Measurements from ENCODE around the gene BTBD19. TPM values are rescaled to one million over a fixed set of nuclear protein-coding genes. Genes with fewer than 3 reads are reported as not detected.

BTBD19 gene
- total RNA-seq, 4 donors from 2014 or later = 1.2 to 7.3 (median 4.4) TPM

DNA sequence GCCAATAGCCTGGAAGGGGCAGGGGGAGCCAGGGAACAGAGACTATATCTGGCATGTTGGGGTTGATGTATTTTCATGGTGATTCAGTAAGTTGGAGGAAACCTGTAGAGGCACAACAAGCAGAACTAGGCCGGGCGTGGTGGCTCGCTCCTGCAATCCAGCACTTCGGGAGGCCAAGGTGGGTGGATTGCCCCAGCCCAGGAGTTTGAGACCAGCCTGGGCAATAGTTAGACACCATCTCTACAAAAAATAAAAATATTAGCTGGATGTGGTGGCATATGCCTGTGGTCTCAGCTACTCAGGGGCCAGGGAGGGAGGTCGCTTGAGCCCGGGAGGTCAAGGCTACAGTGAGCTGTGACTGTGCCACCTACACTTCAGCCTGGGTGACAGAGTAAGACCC, 44.9 kb downstream of the BTBD19 start:
- no peak overlapping the region for H3K27ac ChIP-seq
- DNase-seq (ENCODE audit: low spot score in 2 of 2) = no peak
- WGBS = 94% methylated on average over 6 of the region's 6 CpGs
- H3K4me1 ChIP-seq = no peaks in the 10 kb centered on the region
- no peak for TF ChIP-seq EP300 (IDR thresholded peaks at IDR 0.05)
- TF ChIP-seq, protein P1, sequence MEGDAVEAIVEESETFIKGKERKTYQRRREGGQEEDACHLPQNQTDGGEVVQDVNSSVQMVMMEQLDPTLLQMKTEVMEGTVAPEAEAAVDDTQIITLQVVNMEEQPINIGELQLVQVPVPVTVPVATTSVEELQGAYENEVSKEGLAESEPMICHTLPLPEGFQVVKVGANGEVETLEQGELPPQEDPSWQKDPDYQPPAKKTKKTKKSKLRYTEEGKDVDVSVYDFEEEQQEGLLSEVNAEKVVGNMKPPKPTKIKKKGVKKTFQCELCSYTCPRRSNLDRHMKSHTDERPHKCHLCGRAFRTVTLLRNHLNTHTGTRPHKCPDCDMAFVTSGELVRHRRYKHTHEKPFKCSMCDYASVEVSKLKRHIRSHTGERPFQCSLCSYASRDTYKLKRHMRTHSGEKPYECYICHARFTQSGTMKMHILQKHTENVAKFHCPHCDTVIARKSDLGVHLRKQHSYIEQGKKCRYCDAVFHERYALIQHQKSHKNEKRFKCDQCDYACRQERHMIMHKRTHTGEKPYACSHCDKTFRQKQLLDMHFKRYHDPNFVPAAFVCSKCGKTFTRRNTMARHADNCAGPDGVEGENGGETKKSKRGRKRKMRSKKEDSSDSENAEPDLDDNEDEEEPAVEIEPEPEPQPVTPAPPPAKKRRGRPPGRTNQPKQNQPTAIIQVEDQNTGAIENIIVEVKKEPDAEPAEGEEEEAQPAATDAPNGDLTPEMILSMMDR (IDR thresholded peaks at IDR 0.05) = no peak
- H3K27me3 ChIP-seq = no peaks in the 10 kb centered on the region
- H3K4me3 ChIP-seq = no peak overlapping the region
- H3K9me3 ChIP-seq = no peaks in the 10 kb centered on the region
- H3K36me3 ChIP-seq = peaks cover 36% of the 10 kb centered on the region

DNA sequence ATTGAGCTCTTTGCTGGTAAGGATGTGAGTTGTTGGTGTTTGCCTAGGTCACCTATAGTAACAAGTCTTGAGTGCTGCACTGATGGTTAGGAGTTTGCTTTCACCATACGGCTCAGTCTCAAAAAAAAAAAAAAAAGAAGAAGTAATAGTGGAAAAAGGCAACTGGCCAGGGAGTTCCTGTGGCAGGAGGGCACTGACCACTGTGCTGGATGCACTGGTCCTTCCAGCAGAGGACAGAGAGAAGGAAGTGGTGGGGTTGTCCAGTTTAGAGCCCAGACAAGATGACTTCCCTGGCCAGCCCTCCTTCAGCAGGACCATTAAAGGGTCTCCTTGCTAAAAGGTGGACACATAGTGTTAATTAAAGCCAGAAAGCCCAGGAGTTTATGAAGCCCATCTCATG, 46.6 kb downstream of the BTBD19 start:
- Histone ChIP-seq H3K4me1 (no peaks in the 10 kb centered on the region), H3K27ac (no peak overlapping the region), H3K36me3 (peaks cover 36% of the 10 kb centered on the region), H3K4me3 (no peak overlapping the region), H3K27me3 (no peaks in the 10 kb centered on the region), H3K9me3 (no peaks in the 10 kb centered on the region)
- DNase-seq (ENCODE audit: low spot score in 2 of 2) = no peak
- 97% methylated on average over 1 of the region's 1 CpG for WGBS
- TF ChIP-seq, protein P1 (IDR thresholded peaks at IDR 0.05) = no peak
- TF ChIP-seq POLR2AphosphoS5 (IDR thresholded peaks at IDR 0.05) = no peak
- no peak for TF ChIP-seq POLR2A (IDR thresholded peaks at IDR 0.05)
- no peak for TF ChIP-seq EP300 (IDR thresholded peaks at IDR 0.05)

DNA sequence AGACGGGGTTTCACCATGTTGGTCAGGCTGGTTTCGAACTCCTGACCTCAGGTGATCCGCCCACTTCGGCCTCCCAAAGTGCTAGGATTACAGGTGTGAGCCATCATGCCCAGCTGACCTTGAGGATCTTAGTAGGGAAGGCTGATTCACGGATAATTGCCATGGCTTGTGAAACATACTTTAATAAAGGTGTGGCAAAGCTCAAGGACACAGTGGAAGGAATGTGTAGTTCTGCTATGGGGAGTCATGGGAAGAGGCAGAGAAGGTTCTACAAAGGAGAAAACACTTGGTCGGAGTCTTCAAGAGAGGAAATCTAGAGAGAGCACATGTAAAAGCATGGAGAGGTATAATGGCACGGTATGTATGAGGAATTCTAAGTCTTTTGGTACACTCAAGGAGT, 47.4 kb downstream of the BTBD19 start:
- TF ChIP-seq POLR2A (IDR thresholded peaks at IDR 0.05) (no peak), EP300 (IDR thresholded peaks at IDR 0.05) (no peak), POLR2AphosphoS5 (IDR thresholded peaks at IDR 0.05) (no peak)
- TF ChIP-seq, protein P1 (IDR thresholded peaks at IDR 0.05) = no peak
- Histone ChIP-seq H3K27me3 (no peaks in the 10 kb centered on the region), H3K4me3 (no peak overlapping the region), H3K4me1 (no peaks in the 10 kb centered on the region), H3K36me3 (peaks cover 29% of the 10 kb centered on the region), H3K27ac (no peak overlapping the region), H3K9me3 (no peaks in the 10 kb centered on the region)
- 76% methylated on average over 7 of the region's 7 CpGs for WGBS
- DNase-seq (ENCODE audit: low spot score in 2 of 2) = no peak

DNA sequence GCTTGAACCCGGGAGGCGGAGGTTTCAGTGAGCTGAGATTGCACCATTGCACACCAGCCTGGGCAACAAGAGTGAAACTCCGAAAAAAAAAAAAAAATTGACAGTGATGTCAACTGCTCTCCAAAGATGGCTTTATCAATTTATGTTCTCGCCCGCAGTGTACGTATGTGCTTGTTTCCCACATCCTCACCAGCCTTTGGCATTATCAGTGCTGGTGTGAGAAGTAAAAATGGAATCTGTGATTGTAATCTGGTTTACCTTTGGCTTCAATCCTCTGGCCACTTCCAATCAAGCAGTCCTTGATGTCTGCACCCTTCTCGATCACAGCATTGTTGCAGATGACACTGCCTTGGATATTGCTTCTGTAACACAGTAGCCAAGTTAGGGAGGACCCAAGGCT, 49.1 kb downstream of the BTBD19 start:
- Histone ChIP-seq H3K36me3 (peaks cover 29% of the 10 kb centered on the region), H3K4me1 (no peaks in the 10 kb centered on the region), H3K27me3 (no peaks in the 10 kb centered on the region), H3K27ac (no peak overlapping the region), H3K4me3 (no peak overlapping the region), H3K9me3 (no peaks in the 10 kb centered on the region)
- WGBS = 95% methylated on average over 7 of the region's 7 CpGs
- DNase-seq (ENCODE audit: low spot score in 2 of 2) = no peak
- TF ChIP-seq POLR2A (IDR thresholded peaks at IDR 0.05) (no peak), EP300 (IDR thresholded peaks at IDR 0.05) (no peak), POLR2AphosphoS5 (IDR thresholded peaks at IDR 0.05) (no peak)
- TF ChIP-seq, protein P1 (IDR thresholded peaks at IDR 0.05) = no peak

DNA sequence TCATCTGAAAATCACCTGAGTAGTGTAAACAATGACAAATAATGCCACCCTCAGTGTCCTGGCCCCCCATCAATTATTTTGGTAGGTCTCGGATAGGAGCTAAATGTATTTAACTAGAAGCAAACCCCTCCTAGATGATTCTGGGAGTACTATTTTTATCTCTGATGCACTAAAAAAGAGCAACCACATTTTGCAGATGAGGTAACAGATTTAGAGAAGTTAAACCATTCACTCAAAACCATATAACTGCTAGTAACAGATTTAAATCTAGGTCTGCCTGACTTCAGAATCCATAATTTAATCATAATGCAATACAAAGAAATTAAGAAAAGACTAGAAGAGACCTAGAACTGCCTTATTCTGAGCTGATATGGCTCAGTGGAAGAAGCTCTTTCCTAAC, 52.0 kb downstream of the BTBD19 start:
- no peak overlapping the region for H3K4me3 ChIP-seq
- H3K27ac ChIP-seq = no peak overlapping the region
- peaks cover 23% of the 10 kb centered on the region for H3K36me3 ChIP-seq
- H3K27me3 ChIP-seq = no peaks in the 10 kb centered on the region
- no peak for DNase-seq (ENCODE audit: low spot score in 2 of 2)
- H3K4me1 ChIP-seq = no peaks in the 10 kb centered on the region
- 82% methylated on average over 1 of the region's 1 CpG for WGBS
- TF ChIP-seq POLR2A (IDR thresholded peaks at IDR 0.05) (no peak), EP300 (IDR thresholded peaks at IDR 0.05) (no peak), POLR2AphosphoS5 (IDR thresholded peaks at IDR 0.05) (no peak)
- TF ChIP-seq, protein P1 (IDR thresholded peaks at IDR 0.05) = no peak
- no peaks in the 10 kb centered on the region for H3K9me3 ChIP-seq
